GM23338 (cell line): Measurements from ENCODE around the gene TOM1L2. TPM values are rescaled to one million over a fixed set of nuclear protein-coding genes. Genes with fewer than 3 reads are reported as not detected.

Experiments used
- ATAC-seq: fragments of 200-7000 bp; cut with Tn5 transposase; 3 replicates; pipeline ENCODE4 v1.9.1; 2020
- DNase-seq: peaks from one replicate; pipeline ENCODE4 v3.0.0-alpha.2; 2015; ENCODE audit warnings: low spot score
- H2AFZ ChIP-seq: fragments of 200-600 bp; sonication (generic); 2 replicates; pipeline ENCODE4 v1.8.0; 2016; ENCODE audit warnings: antibody characterized with exemption, mild to moderate bottlenecking, moderate library complexity
- H3F3A ChIP-seq: fragments of 200-600 bp; sonication (generic); replicated peaks from 2 replicates; pipeline ENCODE4 v1.8.0; 2017; ENCODE audit warnings: antibody characterized with exemption, mixed run types, low read depth
- H3K27ac ChIP-seq: fragments of 200-600 bp; sonication (generic); 2 replicates; pipeline ENCODE4 v1.6.1; 2016; ENCODE audit warnings: low read depth
- H3K27me3 ChIP-seq: fragments of 200-600 bp; sonication (generic); 2 replicates; pipeline ENCODE4 v1.8.0; 2016; ENCODE audit warnings: mild to moderate bottlenecking, mixed run types, moderate library complexity; ENCODE audit not compliant: insufficient read depth
- H3K36me3 ChIP-seq: fragments of 200-600 bp; sonication (generic); 2 replicates; pipeline ENCODE4 v1.8.0; 2016; ENCODE audit warnings: mild to moderate bottlenecking; ENCODE audit not compliant: insufficient read depth
- H3K4me1 ChIP-seq: fragments of 200-600 bp; sonication (generic); 2 replicates; pipeline ENCODE4 v1.8.0; 2016; ENCODE audit warnings: mild to moderate bottlenecking, moderate library complexity; ENCODE audit not compliant: insufficient read depth
- H3K4me2 ChIP-seq: fragments of 200-600 bp; sonication (generic); 2 replicates; pipeline ENCODE4 v1.7.1; 2017; ENCODE audit warnings: mixed run types
- H3K4me3 ChIP-seq: fragments of 200-600 bp; sonication (generic); 2 replicates; pipeline ENCODE4 v1.6.1; 2016; ENCODE audit warnings: mixed run types
- H3K79me2 ChIP-seq: fragments of 200-600 bp; sonication (generic); replicated peaks from 2 replicates; pipeline ENCODE4 v1.8.0; 2017; ENCODE audit warnings: mild to moderate bottlenecking; ENCODE audit not compliant: insufficient read depth
- H3K9me2 ChIP-seq: fragments of 200-600 bp; sonication (generic); 2 replicates; pipeline ENCODE4 v1.8.0; 2017; ENCODE audit not compliant: insufficient read depth
- H4K20me1 ChIP-seq: fragments of 200-600 bp; sonication (generic); replicated peaks from 2 replicates; pipeline ENCODE4 v1.8.0; 2017; ENCODE audit warnings: mild to moderate bottlenecking; ENCODE audit not compliant: insufficient read depth
- H3K27ac Mint-ChIP-seq: 2 replicates; pipeline ENCODE4 v1.8.0; 2020; ENCODE audit warnings: inconsistent platforms, mild to moderate bottlenecking, moderate library complexity, mixed read lengths
- H3K27me3 Mint-ChIP-seq: 3 replicates; pipeline ENCODE4 v1.8.0; 2022; ENCODE audit warnings: low read depth, mild to moderate bottlenecking, moderate library complexity, mixed read lengths, inconsistent platforms; ENCODE audit not compliant: insufficient read depth, poor library complexity
- H3K36me3 Mint-ChIP-seq: 3 replicates; pipeline ENCODE4 v1.8.0; 2021; ENCODE audit warnings: low read depth, mild to moderate bottlenecking, inconsistent platforms, moderate library complexity, mixed read lengths
- H3K4me1 Mint-ChIP-seq: 3 replicates; pipeline ENCODE4 v1.8.0; 2020; ENCODE audit warnings: mild to moderate bottlenecking, inconsistent platforms, mixed read lengths
- H3K4me3 Mint-ChIP-seq: 3 replicates; pipeline ENCODE4 v1.8.0; 2021; ENCODE audit warnings: moderate library complexity, mild to moderate bottlenecking, inconsistent platforms, mixed read lengths
- H3K9me3 Mint-ChIP-seq: 3 replicates; pipeline ENCODE4 v1.8.0; 2020; ENCODE audit warnings: moderate library complexity, mild to moderate bottlenecking, inconsistent platforms, mixed read lengths
- CREB1 ChIP-seq: fragments of 250-450 bp; sonication (Bioruptor Pico); IDR thresholded peaks from 2 replicates; pipeline ENCODE4 v1.5.0; 2020; ENCODE audit warnings: low read depth, mild to moderate bottlenecking, moderate library complexity
- EZH2 ChIP-seq: fragments of 200-600 bp; sonication (generic); IDR thresholded peaks from one replicate; pipeline ENCODE4 v1.8.0; 2017; ENCODE audit warnings: antibody characterized with exemption, mild to moderate bottlenecking, low read depth; ENCODE audit not compliant: unreplicated experiment
- JUNB ChIP-seq: IDR thresholded peaks from one replicate; pipeline ENCODE4 v1.6.1; 2016; ENCODE audit warnings: antibody characterized with exemption; ENCODE audit not compliant: unreplicated experiment
- NANOG ChIP-seq: IDR thresholded peaks from 2 replicates; pipeline ENCODE4 v1.6.1; 2016; ENCODE audit warnings: antibody characterized with exemption, borderline replicate concordance
- POLR2AphosphoS5 ChIP-seq: IDR thresholded peaks from 2 replicates; pipeline ENCODE4 v1.6.1; 2016; ENCODE audit warnings: antibody characterized with exemption, low read depth
- STAT1 ChIP-seq: IDR thresholded peaks from one replicate; pipeline ENCODE4 v1.6.1; 2016; ENCODE audit warnings: antibody characterized with exemption; ENCODE audit not compliant: unreplicated experiment
- ZNF114 ChIP-seq: fragments of 250-450 bp; sonication (Bioruptor Pico); IDR thresholded peaks from 2 replicates; pipeline ENCODE4 v1.5.0; 2020; ENCODE audit warnings: mild to moderate bottlenecking, moderate library complexity
- ZNF331 ChIP-seq: fragments of 250-450 bp; sonication (Bioruptor Pico); IDR thresholded peaks from 2 replicates; pipeline ENCODE4 v1.5.0; 2020; ENCODE audit warnings: low read depth, mild to moderate bottlenecking, moderate library complexity
- long read RNA-seq: library from polyadenylated mRNA; unstranded; transcript quantifications from one replicate; pipeline ENCODE4 v2.0.0, GENCODE V29; 2020; ENCODE audit not compliant: unreplicated experiment
- polyA plus RNA-seq: library from polyadenylated mRNA; unstranded; fragments of >200 nt; fragmentation: Nextera tagmentation; extraction: Ambion mirVana; gene quantifications from 2 replicates; pipeline ENCODE4 v1.2.1, GENCODE V29; 2016
- total RNA-seq: library from RNA; depleted of rRNA; stranded (reverse); fragments of >200 nt; shearing (Covaris generic); gene quantifications from 2 replicates; pipeline ENCODE4 v1.2.3, GENCODE V29; 2014; rRNA removed
- TF ChIP-seq, protein P1 (sequence below): IDR thresholded peaks from one replicate; pipeline ENCODE4 v1.6.1; 2018; ENCODE audit warnings: antibody characterized with exemption; ENCODE audit not compliant: unreplicated experiment
- TF ChIP-seq, protein P2 (sequence below): IDR thresholded peaks from 2 replicates; pipeline ENCODE4 v1.6.1; 2016; ENCODE audit warnings: antibody characterized with exemption
- TF ChIP-seq, protein P3 (sequence below), 2 experiments: fragments of 200-600 bp in 1 of 2; sonication (generic) in 1 of 2; conservative IDR thresholded peaks; 2 replicates each; pipeline versions ENCODE4 v1.5.1 to v1.6.1; 2016 to 2017; ENCODE audit warnings: antibody characterized with exemption in 2 of 2, low read depth in 2 of 2, mild to moderate bottlenecking in 2 of 2, moderate library complexity in 1 of 2

The TOM1L2 gene
- 3.0 and 3.3 TPM in 2 replicates for total RNA-seq
- polyA plus RNA-seq = 1.7 and 3.3 TPM in 2 replicates
- long read RNA-seq = 0 reads

DNA sequence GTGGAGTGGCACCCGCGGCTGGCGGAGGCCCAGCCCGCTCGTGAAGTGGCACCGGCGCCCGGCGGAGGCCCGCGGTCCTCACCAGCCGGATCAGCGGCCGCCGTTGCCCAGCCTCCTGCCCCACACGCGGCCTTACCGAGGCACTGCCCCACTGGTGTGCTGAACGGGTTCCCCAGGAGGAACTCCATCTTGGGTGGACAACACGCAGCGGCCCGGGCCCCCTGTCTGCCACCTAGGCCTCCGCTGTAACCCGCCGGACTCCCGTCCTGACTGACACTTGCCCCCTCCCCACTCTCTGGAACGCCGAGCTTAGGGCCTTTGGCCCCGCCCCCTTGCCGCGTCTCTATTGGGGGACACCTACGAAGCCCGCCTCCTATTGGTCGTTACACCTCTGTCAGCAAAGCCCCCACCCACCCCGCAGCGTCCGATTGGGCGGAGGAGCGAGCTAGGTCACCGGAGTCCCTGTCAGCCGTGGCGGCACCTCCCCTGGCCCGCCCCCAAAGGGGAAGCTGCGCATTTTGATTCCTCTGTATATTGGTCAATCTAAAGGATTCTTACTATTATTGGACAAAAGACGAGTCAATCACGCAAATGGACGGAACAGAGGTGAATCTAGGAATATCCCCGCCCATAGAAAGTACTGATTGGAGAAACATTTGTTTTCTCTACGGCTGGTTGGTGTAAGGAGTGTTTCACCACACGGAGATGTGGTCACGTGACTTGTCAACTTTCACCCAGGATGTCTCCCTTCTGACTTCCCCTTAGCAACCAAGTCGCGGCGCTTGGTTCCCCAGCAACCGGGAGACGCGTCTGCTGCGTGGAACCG is at the start of gene TOM1L2, which contains the start of gene DRC3:
Gene TOM1L2, minus strand, starts transcription at position 275 of the 826 bp plus-strand sequence. Its CDS starts 87 bp downstream, at position 188.
Gene DRC3, plus strand, starts transcription at position 737 of the 826 bp plus-strand sequence. CDS start 4,737 bp downstream, outside the sequence.
- H3K27ac ChIP-seq = no peak within 1 kb of the TSS
- no peaks in the 10 kb centered on the region for H3K36me3 Mint-ChIP-seq

DNA sequence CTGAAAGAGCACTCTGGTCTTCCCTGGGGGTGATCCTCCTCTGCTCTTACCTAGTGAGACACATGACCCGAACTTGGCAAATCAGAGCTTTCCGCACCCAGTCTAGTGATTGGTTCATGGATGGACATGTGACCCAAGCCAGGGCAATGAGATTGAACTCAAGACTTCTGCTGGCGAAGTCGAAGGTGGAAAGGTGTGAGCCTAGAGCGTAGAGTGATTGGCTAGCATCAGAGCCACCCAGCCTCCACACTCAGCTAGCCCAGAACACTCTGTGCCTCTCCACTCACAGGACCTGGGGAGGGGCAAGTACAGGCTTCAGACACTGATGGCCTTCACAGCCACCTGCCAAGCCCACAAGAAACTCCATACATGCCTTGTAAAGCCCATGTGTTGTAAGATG is 49.2 kb upstream of the TOM1L2 start:
- Histone ChIP-seq H3K4me1 (0 out of 2 replicates have a peak, but pooled peaks cover 5% of the 10 kb centered on the region), H4K20me1 (no peaks in the 10 kb centered on the region), H3K36me3 (no peaks in the 10 kb centered on the region), H3K27me3 (no peaks in the 10 kb centered on the region), H3F3A (no peaks in the 10 kb centered on the region), H3K9me2 (no peaks in the 10 kb centered on the region), H2AFZ (no peak overlapping the region), H3K4me2 (no peak overlapping the region), H3K4me3 (no peak overlapping the region), H3K79me2 (no peaks in the 10 kb centered on the region), H3K27ac (no peak overlapping the region)
- Mint-ChIP-seq H3K36me3 (no peaks in the 10 kb centered on the region; the same call in 2 of the 3 replicates), H3K27ac (no peak overlapping the region), H3K9me3 (no peaks in the 10 kb centered on the region), H3K4me3 (no peak overlapping the region), H3K27me3 (peaks cover 5% of the 10 kb centered on the region), H3K4me1 (peaks cover 3% of the 10 kb centered on the region; the same call in 2 of the 3 replicates)
- DNase-seq (no peak), ATAC-seq (peak; percentile 36)
- TF ChIP-seq, protein P1, sequence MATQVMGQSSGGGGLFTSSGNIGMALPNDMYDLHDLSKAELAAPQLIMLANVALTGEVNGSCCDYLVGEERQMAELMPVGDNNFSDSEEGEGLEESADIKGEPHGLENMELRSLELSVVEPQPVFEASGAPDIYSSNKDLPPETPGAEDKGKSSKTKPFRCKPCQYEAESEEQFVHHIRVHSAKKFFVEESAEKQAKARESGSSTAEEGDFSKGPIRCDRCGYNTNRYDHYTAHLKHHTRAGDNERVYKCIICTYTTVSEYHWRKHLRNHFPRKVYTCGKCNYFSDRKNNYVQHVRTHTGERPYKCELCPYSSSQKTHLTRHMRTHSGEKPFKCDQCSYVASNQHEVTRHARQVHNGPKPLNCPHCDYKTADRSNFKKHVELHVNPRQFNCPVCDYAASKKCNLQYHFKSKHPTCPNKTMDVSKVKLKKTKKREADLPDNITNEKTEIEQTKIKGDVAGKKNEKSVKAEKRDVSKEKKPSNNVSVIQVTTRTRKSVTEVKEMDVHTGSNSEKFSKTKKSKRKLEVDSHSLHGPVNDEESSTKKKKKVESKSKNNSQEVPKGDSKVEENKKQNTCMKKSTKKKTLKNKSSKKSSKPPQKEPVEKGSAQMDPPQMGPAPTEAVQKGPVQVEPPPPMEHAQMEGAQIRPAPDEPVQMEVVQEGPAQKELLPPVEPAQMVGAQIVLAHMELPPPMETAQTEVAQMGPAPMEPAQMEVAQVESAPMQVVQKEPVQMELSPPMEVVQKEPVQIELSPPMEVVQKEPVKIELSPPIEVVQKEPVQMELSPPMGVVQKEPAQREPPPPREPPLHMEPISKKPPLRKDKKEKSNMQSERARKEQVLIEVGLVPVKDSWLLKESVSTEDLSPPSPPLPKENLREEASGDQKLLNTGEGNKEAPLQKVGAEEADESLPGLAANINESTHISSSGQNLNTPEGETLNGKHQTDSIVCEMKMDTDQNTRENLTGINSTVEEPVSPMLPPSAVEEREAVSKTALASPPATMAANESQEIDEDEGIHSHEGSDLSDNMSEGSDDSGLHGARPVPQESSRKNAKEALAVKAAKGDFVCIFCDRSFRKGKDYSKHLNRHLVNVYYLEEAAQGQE = no peak
- TF ChIP-seq ZNF331 (no peak), ZNF114 (CRISPR knock-in tag) (no peak), JUNB (no peak)
- TF ChIP-seq, protein P2, sequence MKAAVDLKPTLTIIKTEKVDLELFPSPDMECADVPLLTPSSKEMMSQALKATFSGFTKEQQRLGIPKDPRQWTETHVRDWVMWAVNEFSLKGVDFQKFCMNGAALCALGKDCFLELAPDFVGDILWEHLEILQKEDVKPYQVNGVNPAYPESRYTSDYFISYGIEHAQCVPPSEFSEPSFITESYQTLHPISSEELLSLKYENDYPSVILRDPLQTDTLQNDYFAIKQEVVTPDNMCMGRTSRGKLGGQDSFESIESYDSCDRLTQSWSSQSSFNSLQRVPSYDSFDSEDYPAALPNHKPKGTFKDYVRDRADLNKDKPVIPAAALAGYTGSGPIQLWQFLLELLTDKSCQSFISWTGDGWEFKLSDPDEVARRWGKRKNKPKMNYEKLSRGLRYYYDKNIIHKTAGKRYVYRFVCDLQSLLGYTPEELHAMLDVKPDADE = no peak
- TF ChIP-seq, protein P3, sequence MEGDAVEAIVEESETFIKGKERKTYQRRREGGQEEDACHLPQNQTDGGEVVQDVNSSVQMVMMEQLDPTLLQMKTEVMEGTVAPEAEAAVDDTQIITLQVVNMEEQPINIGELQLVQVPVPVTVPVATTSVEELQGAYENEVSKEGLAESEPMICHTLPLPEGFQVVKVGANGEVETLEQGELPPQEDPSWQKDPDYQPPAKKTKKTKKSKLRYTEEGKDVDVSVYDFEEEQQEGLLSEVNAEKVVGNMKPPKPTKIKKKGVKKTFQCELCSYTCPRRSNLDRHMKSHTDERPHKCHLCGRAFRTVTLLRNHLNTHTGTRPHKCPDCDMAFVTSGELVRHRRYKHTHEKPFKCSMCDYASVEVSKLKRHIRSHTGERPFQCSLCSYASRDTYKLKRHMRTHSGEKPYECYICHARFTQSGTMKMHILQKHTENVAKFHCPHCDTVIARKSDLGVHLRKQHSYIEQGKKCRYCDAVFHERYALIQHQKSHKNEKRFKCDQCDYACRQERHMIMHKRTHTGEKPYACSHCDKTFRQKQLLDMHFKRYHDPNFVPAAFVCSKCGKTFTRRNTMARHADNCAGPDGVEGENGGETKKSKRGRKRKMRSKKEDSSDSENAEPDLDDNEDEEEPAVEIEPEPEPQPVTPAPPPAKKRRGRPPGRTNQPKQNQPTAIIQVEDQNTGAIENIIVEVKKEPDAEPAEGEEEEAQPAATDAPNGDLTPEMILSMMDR (conservative IDR thresholded peaks at IDR 0.05; ENCODE audit: low read depth in 2 of 2) = no peak

More for the DNA sequence above, at the start of gene TOM1L2, which contains the start of gene DRC3:
- Histone ChIP-seq H3K4me1 (peaks cover 4% of the 10 kb centered on the region; the same call in 1 of the 2 replicates), H3F3A (no peaks in the 10 kb centered on the region), H3K27me3 (no peaks in the 10 kb centered on the region), H3K79me2 (no peaks in the 10 kb centered on the region), H3K4me3 (peak within 1 kb of the TSS; percentile 51), H3K9me2 (no peaks in the 10 kb centered on the region), H3K4me2 (peak within 1 kb of the TSS; percentile 81), H3K36me3 (no peaks in the 10 kb centered on the region), H2AFZ (no peak within 1 kb of the TSS), H4K20me1 (no peaks in the 10 kb centered on the region)
- Mint-ChIP-seq H3K9me3 (no peaks in the 10 kb centered on the region), H3K4me1 (peaks cover 5% of the 10 kb centered on the region; the same call in 1 of the 3 replicates), H3K27ac (peak within 1 kb of the TSS; percentile 81; the same call in 1 of the 2 replicates), H3K27me3 (peaks cover 11% of the 10 kb centered on the region), H3K4me3 (peak within 1 kb of the TSS; percentile 90)
- peak; percentile 100 for DNase-seq
- TF ChIP-seq CREB1 (CRISPR knock-in tag) (peak; percentile 88), ZNF331 (no peak), STAT1 (no peak), POLR2AphosphoS5 (0 out of 2 replicates have a peak, but pooled peaks have one; percentile 33), EZH2 (no peak), JUNB (no peak), NANOG (no peak)
- peak; percentile 97 for ATAC-seq
